GM12865 (cell line): ENCODE data around the gene DEF6.

Experiments
- DNase-seq: peaks from one replicate; pipeline ENCODE4 v3.0.0; 2010; ENCODE audit warnings: low read depth
- H3K4me3 ChIP-seq: 2 replicates; pipeline ENCODE4 v1.5.1; 2011; ENCODE audit warnings: mild to moderate bottlenecking, low read depth, low read length, control low read depth
- CTCF ChIP-seq: IDR thresholded peaks from 2 replicates; pipeline ENCODE4 v1.5.1; 2011; ENCODE audit warnings: low read length, control low read depth, low read depth, inconsistent platforms; ENCODE audit not compliant: insufficient read depth; ENCODE audit errors: missing control alignments

DEF6 gene

DNA sequence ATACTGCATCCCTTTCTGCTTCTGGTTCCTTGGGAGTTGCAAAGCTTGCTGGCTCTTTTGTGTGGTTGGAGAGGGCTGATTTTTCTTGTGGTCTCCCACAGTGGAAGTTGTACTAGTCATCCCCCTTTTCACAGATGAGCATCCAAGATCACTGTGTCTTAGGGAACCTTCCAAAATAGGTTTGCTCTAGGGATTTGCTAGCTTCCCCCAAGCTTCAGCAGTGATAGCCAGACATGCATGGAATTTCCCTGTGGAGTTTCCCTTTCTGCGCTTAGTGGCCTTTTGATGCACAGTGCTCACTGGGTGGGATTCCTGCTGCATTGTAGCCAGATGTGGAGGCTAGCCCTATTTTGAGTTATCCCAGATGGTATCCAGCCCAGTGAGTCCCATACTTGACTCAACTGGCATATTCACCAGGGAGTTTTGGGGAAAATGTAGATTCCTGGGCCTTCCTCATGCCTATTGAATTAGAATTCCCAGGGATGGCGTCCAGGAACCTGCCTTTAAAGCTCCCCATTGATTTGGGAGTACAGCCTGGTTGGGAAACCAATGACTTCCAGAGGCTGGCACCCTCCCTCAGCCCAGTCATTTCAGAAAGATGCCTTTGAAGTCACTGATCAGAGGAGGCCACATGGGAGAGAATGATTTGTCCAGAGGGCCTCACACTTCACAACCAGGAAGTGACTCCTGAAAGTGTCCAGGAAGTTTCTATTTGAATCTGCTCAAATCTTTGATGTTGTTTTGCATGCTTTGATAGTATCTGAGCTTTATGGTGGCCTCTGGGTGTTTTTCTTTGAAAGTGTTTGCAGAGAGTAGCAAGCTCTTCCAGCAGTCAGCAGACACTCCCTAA lies 70.6 kb downstream of the DEF6 start:
- H3K4me3 ChIP-seq, result no peak overlapping the region
- DNase-seq, result peak; percentile 83
- TF ChIP-seq CTCF, result no peak

GRCh38 chr6:35370124-35370741 lies 72.6 kb downstream of the DEF6 start:
- no peak for TF ChIP-seq CTCF
- peak; percentile 81 for DNase-seq
- peak overlapping the region; percentile 44 for H3K4me3 ChIP-seq

GRCh38 chr6:35370785-35371493 lies 73.3 kb downstream of the DEF6 start:
- TF ChIP-seq CTCF, result no peak
- peak overlapping the region; percentile 33 for H3K4me3 ChIP-seq
- DNase-seq, result peak; percentile 38
